ENCODE results near the gene CRIM1.

DNA sequence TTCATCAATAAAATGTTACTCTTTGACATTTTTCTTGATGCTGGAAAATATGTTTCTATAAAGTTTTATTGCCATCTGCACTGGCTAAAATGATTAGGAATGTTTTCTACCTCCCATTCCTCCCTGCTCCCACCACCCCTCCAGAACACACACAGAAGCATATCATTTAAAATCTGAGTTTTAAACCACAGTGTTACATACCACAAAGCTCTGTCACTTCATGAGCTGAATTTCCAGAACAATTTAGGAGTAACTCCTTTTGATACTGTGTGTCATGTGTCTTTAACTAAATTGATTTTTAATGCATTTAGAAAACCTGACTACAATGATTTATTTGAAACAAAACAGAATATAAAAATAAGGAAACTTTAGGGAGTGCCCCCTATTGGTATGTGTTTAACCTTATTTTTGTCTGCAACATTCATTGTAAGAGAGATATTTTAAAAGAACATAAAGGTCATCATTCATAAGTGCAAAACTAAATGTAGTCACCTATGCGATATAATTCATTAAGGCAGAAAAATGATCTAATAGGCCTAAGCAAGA, 190.4 kb downstream of the CRIM1 start:
- TF ChIP-seq ZC3H10 (CRISPR knock-in tag; IDR thresholded peaks at IDR 0.05) (no peak), RARB (CRISPR knock-in tag; IDR thresholded peaks at IDR 0.05) (no peak), TOX (CRISPR knock-in tag; IDR thresholded peaks at IDR 0.05; ENCODE audit: borderline replicate concordance) (no peak), POU6F1 (CRISPR knock-in tag; IDR thresholded peaks at IDR 0.05; ENCODE audit: borderline replicate concordance, low read depth) (no peak), ZFP30 (CRISPR knock-in tag; IDR thresholded peaks at IDR 0.05) (no peak), ESRRG (CRISPR knock-in tag; IDR thresholded peaks at IDR 0.05) (no peak), PATZ1 (CRISPR knock-in tag; IDR thresholded peaks at IDR 0.05; ENCODE audit: borderline replicate concordance) (no peak), ARNTL (CRISPR knock-in tag; IDR thresholded peaks at IDR 0.05; ENCODE audit: borderline replicate concordance, low read depth) (no peak), ISL1 (CRISPR knock-in tag; IDR thresholded peaks at IDR 0.05) (0 out of 2 replicates have a peak, but pooled peaks have one; percentile 19), ZFP3 (CRISPR knock-in tag; IDR thresholded peaks at IDR 0.05) (no peak), ZNF565 (CRISPR knock-in tag; conservative IDR thresholded peaks at IDR 0.05; ENCODE audit: low read depth) (no peak)
- TF ChIP-seq, protein P1, sequence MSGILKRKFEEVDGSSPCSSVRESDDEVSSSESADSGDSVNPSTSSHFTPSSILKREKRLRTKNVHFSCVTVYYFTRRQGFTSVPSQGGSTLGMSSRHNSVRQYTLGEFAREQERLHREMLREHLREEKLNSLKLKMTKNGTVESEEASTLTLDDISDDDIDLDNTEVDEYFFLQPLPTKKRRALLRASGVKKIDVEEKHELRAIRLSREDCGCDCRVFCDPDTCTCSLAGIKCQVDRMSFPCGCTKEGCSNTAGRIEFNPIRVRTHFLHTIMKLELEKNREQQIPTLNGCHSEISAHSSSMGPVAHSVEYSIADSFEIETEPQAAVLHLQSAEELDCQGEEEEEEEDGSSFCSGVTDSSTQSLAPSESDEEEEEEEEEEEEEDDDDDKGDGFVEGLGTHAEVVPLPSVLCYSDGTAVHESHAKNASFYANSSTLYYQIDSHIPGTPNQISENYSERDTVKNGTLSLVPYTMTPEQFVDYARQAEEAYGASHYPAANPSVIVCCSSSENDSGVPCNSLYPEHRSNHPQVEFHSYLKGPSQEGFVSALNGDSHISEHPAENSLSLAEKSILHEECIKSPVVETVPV (CRISPR knock-in tag; IDR thresholded peaks at IDR 0.05) = no peak
- TF ChIP-seq, protein P2, sequence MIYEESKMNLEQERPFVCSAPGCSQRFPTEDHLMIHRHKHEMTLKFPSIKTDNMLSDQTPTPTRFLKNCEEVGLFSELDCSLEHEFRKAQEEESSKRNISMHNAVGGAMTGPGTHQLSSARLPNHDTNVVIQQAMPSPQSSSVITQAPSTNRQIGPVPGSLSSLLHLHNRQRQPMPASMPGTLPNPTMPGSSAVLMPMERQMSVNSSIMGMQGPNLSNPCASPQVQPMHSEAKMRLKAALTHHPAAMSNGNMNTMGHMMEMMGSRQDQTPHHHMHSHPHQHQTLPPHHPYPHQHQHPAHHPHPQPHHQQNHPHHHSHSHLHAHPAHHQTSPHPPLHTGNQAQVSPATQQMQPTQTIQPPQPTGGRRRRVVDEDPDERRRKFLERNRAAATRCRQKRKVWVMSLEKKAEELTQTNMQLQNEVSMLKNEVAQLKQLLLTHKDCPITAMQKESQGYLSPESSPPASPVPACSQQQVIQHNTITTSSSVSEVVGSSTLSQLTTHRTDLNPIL (CRISPR knock-in tag; IDR thresholded peaks at IDR 0.05; ENCODE audit: low read depth) = no peak
